GM04504 (cell line): ENCODE data around the gene GAPT.

ENCODE experiments used
- DNase-seq: peaks from one replicate; pipeline ENCODE4 v3.0.0-alpha.2; 2012; ENCODE audit warnings: low read depth

Gene GAPT

DNA sequence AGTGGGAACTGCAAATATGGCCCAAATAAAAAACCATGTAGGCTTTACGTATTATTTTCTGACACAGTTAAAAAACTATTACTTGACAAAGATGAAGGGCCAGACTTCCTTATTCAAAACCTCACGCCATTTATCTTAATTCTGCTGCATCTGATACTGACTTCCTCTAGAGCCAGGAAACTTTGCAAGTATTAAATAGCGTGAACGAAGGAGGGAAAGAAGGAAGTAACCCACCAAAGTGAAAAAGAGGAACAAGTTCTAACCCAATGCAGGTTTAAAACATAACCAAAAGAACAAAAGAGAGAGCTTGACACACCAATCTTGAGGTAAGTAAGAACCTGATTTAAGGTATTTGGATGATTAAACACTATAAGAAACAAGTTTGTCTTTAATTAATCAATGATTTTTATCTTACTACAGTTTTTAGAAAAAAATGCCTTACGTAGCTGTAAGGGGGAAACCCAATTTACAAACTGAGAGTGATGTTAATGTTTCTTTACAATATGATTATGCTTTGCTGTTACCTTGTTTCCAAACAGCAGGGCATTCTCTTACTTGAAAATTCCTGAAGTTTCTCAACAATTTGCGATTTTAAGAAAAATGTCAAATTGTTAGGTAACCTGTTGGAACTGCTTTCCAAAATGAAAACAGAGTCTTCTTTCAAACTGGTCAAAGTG lies at the start of gene GAPT:
Gene GAPT (plus strand): TSS at position 220 of the 677 bp plus-strand sequence. CDS start 3,102 bp downstream, outside the sequence.
- no peak for DNase-seq

DNA sequence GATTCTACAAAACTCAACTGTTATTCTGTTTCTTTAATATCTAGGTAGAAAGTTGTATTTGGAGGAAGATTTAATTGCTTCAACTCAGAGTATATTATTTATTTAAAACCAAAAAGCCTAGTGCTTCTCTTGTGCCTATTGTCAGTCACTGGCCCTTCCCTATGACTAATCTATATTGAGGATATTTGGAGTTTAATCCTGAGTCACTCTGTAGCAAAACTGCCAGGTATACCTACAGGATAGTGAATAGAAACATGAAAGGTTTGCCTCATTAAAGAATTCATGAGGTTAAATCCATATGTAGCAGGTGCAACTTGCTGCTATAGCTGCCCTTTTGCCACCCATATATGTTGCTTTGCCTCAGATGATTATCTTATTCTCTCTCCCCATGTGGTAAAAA lies 46.4 kb upstream of the GAPT start:
- no peak for DNase-seq

- no peak for DNase-seq
These were observed 45.2 kb upstream of the GAPT start for GRCh38 chr5:58446024-58446423.

DNA sequence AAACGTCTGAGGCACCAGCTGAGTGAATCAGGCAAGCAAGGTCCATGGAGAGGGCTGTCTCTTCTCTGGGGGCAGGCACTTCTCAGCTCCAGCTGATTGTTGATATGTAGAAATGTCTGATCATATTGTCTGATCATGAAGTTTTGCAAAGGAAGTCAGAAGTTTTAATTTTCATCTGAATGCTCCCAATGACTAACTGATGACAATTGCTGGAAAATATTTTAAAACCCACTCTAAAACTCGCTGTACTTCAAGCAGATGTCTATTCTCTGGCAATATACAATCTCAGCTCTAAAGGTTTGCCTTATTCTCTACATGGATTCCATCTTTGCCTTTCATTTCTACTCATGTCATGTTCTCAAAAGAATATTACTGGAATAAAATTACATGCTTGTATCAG lies 44.0 kb upstream of the GAPT start:
- DNase-seq = no peak

DNA sequence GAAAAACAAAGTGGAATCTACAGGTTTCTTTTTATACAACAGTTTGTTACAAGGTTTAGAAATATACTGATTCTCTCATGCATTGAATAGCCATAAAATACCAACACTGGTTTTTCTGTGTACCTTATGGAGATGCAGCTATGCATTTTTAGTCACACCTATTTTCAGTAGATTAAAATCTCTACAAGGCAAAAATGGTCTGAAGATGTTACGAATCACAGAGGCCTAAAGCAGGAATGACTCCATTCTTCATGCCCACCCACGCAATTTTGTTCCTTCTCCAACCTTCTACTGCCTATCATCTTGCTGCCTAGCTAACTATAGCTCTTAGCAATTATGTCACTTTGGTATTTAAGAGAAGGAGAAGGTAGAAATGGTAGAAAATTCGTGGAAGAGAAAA lies 41.2 kb upstream of the GAPT start:
- no peak for DNase-seq

DNA sequence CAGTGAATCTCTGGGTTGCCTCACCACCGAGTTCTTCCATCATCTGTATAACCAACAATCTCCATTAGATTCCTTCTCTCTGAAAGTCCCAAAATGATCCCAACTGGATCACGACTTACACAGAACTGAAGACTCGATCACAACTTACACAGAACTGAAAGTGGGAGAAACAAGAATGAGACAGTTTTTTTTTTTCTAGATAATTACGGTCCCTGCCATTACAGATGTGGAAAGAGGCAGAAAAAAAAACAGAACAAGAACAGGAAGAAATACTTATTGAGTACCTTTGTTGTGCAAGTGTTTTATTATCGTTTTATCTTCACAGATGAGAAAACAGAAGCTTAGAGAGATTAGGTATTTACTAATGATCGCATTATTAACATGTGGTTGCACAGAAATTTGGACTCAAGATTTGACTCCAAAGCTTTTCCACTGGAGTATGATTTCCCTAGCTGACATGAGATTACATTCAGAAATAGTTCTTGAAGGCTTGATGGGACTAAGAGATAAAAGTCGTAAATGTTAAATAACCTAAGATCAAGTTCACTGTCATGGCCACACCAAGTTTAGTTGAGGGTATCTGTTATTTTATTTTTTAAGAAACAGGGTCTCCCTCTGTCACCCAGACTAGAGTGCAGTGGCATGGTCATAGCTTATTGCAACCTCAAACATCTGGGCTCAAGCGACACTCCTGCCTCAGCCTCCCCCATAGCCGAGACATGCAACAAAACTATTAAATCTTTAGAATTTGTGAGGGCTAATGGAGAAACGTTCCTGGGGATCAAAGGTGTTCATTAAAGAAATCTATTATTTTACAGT lies 40.2 kb upstream of the GAPT start:
- DNase-seq = no peak

DNA sequence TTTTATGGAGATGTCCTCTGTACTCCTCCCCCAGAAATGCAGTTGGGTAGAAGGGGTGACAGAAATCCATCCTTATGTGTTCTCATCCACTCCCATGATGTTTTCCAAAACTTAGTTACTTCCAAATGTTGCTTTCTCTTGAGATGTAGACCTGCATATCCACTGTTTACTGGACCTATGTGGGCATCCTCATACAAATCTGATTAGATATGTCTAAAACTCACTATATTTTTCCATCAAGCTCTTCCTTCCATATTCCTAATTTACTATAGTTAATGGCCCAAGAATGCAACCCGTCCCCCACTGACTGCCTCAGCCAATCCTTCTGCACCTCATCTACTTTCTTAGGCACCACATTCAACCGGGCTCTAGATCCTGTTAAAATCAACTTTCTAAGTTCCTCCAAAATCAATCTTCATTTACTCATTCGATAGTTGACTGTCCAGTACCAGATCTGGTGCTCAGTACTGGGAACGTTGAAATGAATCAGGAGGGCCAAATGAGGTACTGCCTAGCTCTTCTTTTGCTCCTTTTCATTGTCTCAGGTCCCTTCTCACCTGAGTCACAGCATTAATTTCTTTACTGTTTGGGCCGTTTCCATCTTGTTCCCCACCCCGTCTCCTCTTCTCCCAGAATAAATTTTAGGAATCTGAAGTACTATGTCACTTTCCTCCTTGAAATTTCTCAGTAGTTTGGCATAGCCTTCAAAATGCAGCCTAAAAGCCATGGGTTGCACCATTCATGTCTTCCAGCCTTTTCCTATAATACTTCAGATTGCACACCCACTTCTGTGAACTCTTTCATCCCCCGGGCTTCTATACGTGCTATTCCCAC lies 39.3 kb upstream of the GAPT start:
- DNase-seq = no peak

GRCh38 chr5:58452566-58453258 lies 38.5 kb upstream of the GAPT start:
- no peak for DNase-seq

DNA sequence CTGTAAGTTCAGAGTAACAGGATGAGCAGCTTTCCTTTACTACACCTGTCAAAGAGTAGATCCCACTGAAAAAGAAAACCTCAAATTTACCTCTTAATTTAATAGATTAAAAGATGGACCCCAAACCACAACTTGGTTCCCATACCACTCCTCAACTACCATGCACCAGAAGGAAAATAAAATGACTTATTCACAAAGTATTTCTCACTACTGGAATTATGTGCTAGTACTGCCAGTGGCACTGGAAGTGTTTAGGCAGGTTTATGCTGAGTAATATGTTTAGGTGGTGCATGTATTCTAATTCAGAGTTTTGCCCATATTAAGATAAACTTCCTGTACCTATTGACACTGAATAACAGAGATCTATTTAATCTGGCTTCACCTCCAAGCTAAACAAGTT lies 37.9 kb upstream of the GAPT start:
- no peak for DNase-seq

DNA sequence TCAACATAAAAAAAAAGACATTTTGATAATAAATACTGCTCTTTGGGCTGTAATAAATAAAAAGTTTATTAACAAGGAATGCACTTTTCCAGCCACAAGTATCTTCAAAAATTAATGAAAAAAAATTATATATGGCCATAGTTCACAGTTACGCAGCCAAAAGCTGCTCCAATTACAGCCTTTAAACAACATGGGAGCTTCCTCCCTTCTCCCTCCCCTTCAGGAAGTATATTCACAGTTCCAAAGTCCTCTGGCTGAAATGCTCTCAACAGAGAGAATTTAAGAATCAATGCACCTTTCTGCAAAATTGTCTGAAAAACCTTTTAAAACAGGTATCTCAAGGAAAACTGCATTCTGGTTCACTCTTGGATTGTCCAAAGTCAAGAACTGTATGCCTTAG lies 37.2 kb upstream of the GAPT start:
- DNase-seq = no peak

GRCh38 chr5:58455066-58455465 lies 36.2 kb upstream of the GAPT start:
- DNase-seq = no peak

DNA sequence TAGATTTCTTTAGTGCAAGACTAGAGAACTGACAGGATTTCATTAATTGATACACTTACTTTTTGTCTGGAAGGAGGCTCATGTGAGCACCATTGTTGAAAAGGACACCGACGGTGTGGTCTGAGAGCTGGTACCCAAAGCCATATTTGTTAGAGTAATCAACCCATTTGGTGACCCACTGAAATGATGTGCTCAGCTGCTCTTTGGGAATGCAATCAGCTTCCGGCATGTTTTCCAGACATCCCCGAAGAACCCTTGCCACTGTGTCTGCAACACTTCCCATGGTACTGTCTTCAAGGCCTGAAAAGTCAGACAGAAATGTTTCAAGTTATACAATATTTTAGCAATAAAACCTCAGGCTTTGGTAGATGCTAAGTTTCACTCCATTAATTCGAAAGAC lies 35.8 kb upstream of the GAPT start:
- DNase-seq = no peak

GRCh38 chr5:58456026-58456425 lies 35.2 kb upstream of the GAPT start:
- no peak for DNase-seq

GRCh38 chr5:58456486-58456885 lies 34.7 kb upstream of the GAPT start:
- DNase-seq = no peak

DNA sequence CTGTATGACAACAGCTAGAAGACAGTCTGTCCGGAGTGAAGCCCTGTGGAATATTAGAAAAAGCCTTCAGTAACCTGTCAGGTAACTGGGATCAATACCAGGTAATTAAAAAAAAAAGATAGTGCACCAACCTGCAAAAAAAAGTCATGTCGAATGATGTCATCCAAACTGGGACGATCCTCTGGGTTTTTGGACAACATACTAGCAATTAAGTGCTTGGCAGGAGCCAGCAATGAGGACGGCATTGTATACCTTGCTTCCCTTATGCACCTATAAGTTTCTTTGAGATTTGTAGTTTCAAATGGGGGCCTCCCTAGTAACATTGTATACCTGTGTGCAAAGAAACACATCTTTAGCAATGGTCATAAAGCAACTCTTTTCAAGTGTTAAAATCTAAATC lies 34.2 kb upstream of the GAPT start:
- DNase-seq = no peak

- no peak for DNase-seq
These were observed 33.0 kb upstream of the GAPT start for GRCh38 chr5:58458141-58458742.

GRCh38 chr5:58458743-58459145 lies 32.5 kb upstream of the GAPT start:
- DNase-seq = no peak

DNA sequence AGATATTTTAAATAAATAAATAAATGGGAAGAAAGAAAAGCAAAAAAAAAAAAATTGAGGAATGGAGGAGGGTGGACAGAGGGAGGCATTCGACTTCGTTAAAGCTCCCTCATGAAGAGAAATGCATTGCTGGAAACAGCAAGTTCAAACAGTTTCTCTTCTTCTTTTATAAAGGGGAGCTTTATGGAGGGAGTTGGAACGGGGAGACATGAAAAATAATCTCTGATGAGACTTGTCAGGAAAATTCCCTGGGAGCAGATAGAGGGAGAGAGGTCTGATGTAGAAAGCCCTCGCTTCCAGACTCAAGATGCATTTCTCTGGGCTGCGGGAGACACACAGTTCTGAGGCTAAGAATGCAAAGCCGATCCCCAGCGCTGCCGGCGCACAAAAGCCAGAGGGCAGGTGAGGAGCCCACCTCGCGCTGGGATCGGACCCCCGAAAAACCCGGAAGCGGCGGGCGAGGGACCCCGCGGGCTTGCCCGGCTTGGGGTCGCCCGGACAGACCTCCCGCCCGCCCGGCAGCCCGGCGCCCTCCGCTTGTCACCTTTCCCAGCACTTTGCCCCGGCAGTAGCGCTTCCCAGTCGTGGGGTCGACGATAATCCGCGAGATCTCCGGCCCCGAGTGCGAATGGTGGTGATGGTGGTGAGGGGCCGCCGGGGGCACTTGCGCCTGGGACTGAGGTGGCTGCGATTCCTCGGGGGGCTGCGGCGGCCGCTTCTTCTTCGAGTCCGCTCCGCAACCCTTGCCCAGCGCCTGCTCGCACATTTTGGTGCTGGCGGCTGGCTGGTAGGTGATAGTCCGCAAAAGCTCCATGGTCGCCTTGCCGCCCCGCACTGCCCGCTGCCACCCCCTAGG lies 31.9 kb upstream of the GAPT start:
- no peak for DNase-seq

GRCh38 chr5:58460002-58460731 lies 31.1 kb upstream of the GAPT start, which contains the start of gene PLK2:
Gene PLK2 (minus strand): TSS chr5:58460086. CDS start chr5:58459959, 127 bp downstream.
- peak; percentile 90 for DNase-seq

DNA sequence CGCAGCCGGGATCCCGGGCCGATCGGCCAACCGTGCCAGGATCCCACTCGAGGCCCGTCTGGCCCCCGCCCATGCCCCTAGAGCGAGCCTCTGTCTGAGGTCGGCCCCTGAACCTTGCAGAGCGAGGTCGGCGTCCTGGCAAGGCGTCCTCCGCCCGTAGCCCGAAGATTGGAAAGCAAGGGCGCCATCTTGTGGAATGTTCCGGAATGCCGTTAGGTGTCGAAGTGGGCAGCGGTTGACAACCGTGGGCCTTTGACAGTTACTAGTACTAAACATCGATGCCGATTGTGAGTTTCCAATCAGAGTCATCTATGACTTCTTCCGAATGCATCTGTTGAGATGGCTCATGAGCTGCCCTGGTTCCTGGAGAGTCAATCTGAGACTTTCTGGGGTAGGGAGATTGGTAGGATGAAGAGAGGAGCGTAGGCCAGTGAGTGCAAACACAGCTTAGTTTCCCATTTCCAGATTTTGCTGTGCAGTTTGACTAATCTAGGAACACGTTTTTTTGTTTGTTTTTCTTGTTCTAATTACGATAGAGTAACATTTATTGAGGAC lies 30.4 kb upstream of the GAPT start:
- DNase-seq = peak; percentile 72
